VCaP (cell line): ENCODE results near the gene ITGA4.
A peak's percentile ranks its signal among the peaks of the same experiment; 100 is the strongest.

Source experiments
- H3K27ac ChIP-seq: fragments of 450-650 bp; 2 replicates; pipeline ENCODE4 v1.5.1; 2017
- TF ChIP-seq, protein P1 (sequence below): fragments of 450-650 bp; conservative IDR thresholded peaks from 2 replicates; pipeline ENCODE4 v1.5.1; 2017; ENCODE audit warnings: mild to moderate bottlenecking, moderate library complexity

Gene ITGA4

DNA sequence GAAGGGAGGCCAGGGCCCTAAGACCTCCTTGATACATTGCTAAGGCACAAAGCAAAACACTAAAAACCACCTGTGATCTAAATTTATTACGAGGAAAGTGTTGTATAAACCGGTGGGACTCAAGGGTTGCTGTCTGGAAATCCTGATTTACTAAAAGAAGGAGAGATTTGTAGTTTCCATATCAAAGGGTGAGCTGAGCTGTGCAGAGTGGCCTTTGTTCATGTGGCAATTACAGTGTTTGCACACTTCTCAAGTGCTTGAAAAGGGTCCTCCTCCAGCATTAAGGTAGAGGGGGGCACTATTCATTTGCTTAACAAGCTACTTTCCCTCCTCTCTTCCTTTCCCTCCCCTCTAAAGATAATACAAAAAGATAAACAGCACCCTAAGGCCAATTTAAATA, 30.5 kb upstream of the ITGA4 start:
- no peak overlapping the region for H3K27ac ChIP-seq
- TF ChIP-seq, protein P1, sequence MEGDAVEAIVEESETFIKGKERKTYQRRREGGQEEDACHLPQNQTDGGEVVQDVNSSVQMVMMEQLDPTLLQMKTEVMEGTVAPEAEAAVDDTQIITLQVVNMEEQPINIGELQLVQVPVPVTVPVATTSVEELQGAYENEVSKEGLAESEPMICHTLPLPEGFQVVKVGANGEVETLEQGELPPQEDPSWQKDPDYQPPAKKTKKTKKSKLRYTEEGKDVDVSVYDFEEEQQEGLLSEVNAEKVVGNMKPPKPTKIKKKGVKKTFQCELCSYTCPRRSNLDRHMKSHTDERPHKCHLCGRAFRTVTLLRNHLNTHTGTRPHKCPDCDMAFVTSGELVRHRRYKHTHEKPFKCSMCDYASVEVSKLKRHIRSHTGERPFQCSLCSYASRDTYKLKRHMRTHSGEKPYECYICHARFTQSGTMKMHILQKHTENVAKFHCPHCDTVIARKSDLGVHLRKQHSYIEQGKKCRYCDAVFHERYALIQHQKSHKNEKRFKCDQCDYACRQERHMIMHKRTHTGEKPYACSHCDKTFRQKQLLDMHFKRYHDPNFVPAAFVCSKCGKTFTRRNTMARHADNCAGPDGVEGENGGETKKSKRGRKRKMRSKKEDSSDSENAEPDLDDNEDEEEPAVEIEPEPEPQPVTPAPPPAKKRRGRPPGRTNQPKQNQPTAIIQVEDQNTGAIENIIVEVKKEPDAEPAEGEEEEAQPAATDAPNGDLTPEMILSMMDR, result no peak

DNA sequence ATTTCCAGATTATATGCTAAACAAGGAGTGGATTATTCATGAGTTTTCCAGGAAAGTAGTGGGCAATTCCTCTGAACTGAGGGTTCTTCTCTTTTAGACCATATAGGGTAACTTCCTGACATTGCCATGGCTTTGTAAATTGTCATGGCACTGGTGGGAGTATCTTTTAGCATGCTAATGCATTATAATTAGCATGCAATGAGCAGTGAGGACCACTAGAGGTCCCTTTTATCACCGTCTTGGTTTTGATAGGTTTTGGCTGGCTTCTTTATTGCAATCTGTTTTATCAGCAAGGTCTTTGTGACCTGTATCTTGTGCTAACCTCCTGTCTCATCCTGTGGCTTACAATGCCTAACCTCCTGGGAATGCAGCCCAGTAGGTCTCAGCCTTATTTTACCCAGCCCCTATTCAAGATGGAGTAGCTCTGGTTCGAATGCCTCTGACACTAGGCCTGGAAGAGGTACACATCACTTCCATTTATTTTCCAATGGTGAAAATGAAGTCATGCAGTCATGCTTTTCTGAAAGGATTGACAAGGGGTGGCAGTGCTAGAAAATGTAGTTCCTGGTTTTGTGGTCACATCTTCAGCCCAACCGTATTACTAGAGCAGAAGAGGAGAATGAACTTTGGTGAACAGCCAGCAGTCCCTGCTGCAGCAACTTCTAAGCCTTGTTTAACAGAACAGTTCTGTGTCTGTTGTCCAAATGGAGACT, 26.6 kb upstream of the ITGA4 start:
- TF ChIP-seq, protein P1, result peak; percentile 64
- H3K27ac ChIP-seq, result no peak overlapping the region

DNA sequence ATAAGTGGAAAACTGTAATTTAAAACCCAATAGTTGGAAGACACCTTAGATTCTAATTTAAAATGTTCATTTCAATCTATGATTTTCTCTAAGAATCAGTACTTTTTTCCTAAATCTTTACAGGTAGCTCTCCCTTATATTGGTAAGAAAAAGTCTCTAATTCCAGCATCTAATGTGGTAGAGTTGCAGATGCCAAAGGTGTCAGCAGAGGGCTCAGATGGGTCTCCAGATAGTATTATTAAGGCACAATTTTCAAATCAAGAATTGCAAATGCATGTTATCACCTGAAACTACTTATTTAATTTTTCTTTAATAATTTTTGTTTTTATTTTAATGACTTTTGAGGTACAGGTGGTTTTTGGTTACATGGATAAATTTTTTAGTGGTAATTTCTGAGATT, 25.5 kb upstream of the ITGA4 start:
- H3K27ac ChIP-seq, result no peak overlapping the region
- TF ChIP-seq, protein P1, result no peak

DNA sequence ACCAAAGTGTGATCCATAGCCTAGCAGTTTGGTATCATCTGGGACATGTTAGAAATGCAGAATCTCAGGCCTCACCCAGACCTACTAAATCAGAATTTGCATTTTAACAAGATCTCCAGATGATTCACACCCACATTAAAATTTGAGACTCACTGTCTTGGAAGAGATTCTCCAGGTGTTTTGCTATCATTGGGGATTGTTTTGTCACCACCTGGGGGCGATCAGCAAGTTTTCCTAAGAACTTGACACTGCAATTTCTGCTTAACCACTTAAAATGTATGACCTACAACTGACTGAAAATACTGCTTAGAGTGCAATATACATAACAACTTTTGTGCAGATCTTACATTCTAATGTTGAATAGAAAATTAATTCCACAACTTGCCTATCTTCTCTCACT, 18.9 kb upstream of the ITGA4 start:
- TF ChIP-seq, protein P1, result peak; percentile 44; the same call in 1 of the 2 replicates
- no peak overlapping the region for H3K27ac ChIP-seq

DNA sequence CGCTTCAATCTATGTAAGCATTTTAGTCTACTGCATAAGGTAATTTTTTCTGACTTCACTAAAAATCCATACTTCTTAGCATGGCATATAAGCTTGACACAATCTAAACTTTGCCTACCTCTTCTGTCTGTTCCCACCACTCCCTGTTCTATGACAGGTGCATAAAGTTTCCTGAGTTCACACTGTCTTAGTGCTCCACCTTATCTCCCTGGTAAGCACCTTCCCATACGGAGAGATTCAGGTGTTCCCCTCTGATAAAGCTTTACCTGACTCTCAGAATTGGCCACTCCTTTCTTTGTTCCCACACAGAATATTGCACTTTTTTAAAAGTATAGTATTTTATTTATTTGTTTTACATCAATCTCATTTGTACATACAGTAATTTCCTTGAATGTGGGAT, 16.8 kb upstream of the ITGA4 start:
- H3K27ac ChIP-seq, result no peak overlapping the region
- TF ChIP-seq, protein P1, result no peak

DNA sequence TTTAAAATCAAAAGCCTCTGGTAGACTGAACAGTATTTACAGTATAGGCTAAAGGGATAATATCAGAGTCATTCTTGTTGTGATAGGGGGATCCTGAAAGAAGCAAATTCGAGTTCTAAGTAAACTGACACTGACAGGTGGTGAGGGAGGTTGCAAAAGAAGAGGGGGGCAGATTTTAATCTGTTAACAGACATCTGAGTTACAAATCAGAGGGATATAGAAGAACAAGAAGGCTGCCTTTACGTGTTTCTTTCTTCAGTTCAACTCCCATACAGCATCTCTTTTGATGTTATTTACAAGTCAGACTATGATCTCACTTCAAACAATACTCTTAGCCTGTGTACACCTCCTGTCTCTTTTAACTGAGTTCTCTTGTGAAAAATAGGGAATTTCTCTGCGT, 16.3 kb upstream of the ITGA4 start:
- TF ChIP-seq, protein P1, result no peak
- H3K27ac ChIP-seq, result no peak overlapping the region

DNA sequence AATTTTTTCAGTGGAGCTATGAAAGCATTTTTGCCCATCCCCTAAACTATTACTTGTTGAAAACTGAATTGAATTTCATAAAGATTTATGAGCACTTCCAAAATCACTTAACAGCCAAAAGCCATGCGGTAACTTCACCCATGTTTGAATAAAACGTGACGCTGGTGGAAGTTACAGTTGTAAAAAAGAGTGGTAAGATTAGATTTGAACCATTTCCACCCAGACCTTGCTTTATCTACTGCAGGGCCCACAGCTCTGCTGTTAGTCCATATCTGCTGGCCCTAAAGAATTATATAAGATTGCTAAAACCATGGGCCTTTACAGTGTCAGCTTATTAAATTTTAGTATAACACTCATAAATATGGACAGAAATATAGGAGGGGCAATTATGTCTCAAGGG, 15.5 kb upstream of the ITGA4 start:
- no peak overlapping the region for H3K27ac ChIP-seq
- TF ChIP-seq, protein P1, result no peak
